ENCODE data around the gene PWWP2B.

The PWWP2B gene

GRCh38 chr10:132397036-132397541 lies at the start of gene PWWP2B:
PWWP2B (plus strand) TSS chr10:132397200; CDS start chr10:132397227, 27 bp downstream.
- DNase-seq = peak; percentile 78

- no peak for DNase-seq
Measured at GRCh38 chr10:132347211-132347930, 49.6 kb upstream of the PWWP2B start.

GRCh38 chr10:132347931-132348267 lies 49.1 kb upstream of the PWWP2B start:
- DNase-seq = no peak

GRCh38 chr10:132349766-132350165 lies 47.2 kb upstream of the PWWP2B start:
- DNase-seq = no peak

GRCh38 chr10:132350391-132350790 lies 46.6 kb upstream of the PWWP2B start:
- DNase-seq = no peak

- no peak for DNase-seq
Measured at GRCh38 chr10:132350946-132351345, 46.1 kb upstream of the PWWP2B start.

- DNase-seq = no peak
Measured at GRCh38 chr10:132351611-132352010, 45.4 kb upstream of the PWWP2B start.

GRCh38 chr10:132352462-132353308 lies 44.3 kb upstream of the PWWP2B start:
- peak; percentile 88 for DNase-seq

- DNase-seq = no peak
Measured at GRCh38 chr10:132353456-132354355, 43.3 kb upstream of the PWWP2B start.

- DNase-seq = no peak
Measured at GRCh38 chr10:132354356-132355094, 42.5 kb upstream of the PWWP2B start.

- DNase-seq = no peak
Measured at GRCh38 chr10:132355297-132355696, 41.7 kb upstream of the PWWP2B start.

GRCh38 chr10:132355754-132356153 lies 41.2 kb upstream of the PWWP2B start:
- no peak for DNase-seq

- DNase-seq = no peak
Measured at GRCh38 chr10:132356621-132357195, 40.3 kb upstream of the PWWP2B start.

GRCh38 chr10:132357286-132358058 lies 39.5 kb upstream of the PWWP2B start:
- no peak for DNase-seq

- no peak for DNase-seq
Measured at GRCh38 chr10:132359305-132360040, 37.5 kb upstream of the PWWP2B start.

- peak; percentile 48 for DNase-seq
Measured at GRCh38 chr10:132360766-132361447, 36.1 kb upstream of the PWWP2B start.

- DNase-seq = no peak
Measured at GRCh38 chr10:132361581-132362101, 35.4 kb upstream of the PWWP2B start.

- no peak for DNase-seq
Measured at GRCh38 chr10:132362151-132362611, 34.8 kb upstream of the PWWP2B start.

GRCh38 chr10:132363376-132363775 lies 33.6 kb upstream of the PWWP2B start:
- DNase-seq = no peak

Data from CD4-positive, alpha-beta T cell treated with Interleukin-17A for 4 hours (primary cell).